ENCODE results near the gene TUBB3.

- no peak for TF ChIP-seq CTCF (IDR thresholded peaks at IDR 0.05)
- TF ChIP-seq POLR2AphosphoS5 (IDR thresholded peaks at IDR 0.05), result no peak
- TF ChIP-seq EP300 (IDR thresholded peaks at IDR 0.05), result no peak
- no peak for TF ChIP-seq POLR2A (IDR thresholded peaks at IDR 0.05)
These were observed 39.8 kb downstream of the TUBB3 start for GRCh38 chr16:89962754-89963498.
